ENCODE measurements around the gene CXCL14. TPM values are rescaled to one million over a fixed set of nuclear protein-coding genes. Genes with fewer than 3 reads are reported as not detected.
"Not testable (repeated sequence)": the region's sequence is repeated elsewhere in the genome, so short reads cannot be mapped to it uniquely, and the experiment has no call there.

CXCL14 gene
- total RNA-seq, 1 experiment from 2014 or later = not detected

GRCh38 chr5:135534609-135535419, 44.0 kb downstream of the CXCL14 start:
- BruUV-seq (replicated peaks) = no TSS peak
- POLR2A ChIA-PET (ENCODE audit: low non-redundant PET) = no interaction called here
- H3K9me3 ChIP-seq (ENCODE audit: low read depth, low read length, poor library complexity, severe bottlenecking) = no peaks in the 10 kb centered on the region
- intact Hi-C loops (cut with micrococcal nuclease; ENCODE audit: unreplicated experiment) = no loop called here
- H3K27me3 ChIP-seq (replicated peaks; ENCODE audit: insufficient read depth, low read depth, low read length, poor library complexity) = peaks cover 98% of the 10 kb centered on the region
- no peak for DNase-seq (ENCODE audit: low spot score)
- no peak overlapping the region for H3K27ac ChIP-seq (ENCODE audit: low read depth, low read length, poor library complexity, severe bottlenecking)
- H3K4me1 ChIP-seq (ENCODE audit: insufficient read depth, low read length, poor library complexity, severe bottlenecking) = no peaks in the 10 kb centered on the region
- no peak overlapping the region for H3K4me3 ChIP-seq (ENCODE audit: low read depth, low read length, poor library complexity, severe bottlenecking)
- TF ChIP-seq, protein P1, sequence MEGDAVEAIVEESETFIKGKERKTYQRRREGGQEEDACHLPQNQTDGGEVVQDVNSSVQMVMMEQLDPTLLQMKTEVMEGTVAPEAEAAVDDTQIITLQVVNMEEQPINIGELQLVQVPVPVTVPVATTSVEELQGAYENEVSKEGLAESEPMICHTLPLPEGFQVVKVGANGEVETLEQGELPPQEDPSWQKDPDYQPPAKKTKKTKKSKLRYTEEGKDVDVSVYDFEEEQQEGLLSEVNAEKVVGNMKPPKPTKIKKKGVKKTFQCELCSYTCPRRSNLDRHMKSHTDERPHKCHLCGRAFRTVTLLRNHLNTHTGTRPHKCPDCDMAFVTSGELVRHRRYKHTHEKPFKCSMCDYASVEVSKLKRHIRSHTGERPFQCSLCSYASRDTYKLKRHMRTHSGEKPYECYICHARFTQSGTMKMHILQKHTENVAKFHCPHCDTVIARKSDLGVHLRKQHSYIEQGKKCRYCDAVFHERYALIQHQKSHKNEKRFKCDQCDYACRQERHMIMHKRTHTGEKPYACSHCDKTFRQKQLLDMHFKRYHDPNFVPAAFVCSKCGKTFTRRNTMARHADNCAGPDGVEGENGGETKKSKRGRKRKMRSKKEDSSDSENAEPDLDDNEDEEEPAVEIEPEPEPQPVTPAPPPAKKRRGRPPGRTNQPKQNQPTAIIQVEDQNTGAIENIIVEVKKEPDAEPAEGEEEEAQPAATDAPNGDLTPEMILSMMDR (conservative IDR thresholded peaks at IDR 0.05; ENCODE audit: low read depth, low read length) = no peak
- TF ChIP-seq EZH2 (IDR thresholded peaks at IDR 0.05; ENCODE audit: borderline replicate concordance, low read depth, low read length, poor library complexity, severe bottlenecking) = peak; percentile 71
- no peaks in the 10 kb centered on the region for H3K36me3 ChIP-seq (ENCODE audit: insufficient read depth, low read length, poor library complexity, severe bottlenecking)
- CTCF ChIA-PET = no interaction called here

- intact Hi-C loops (cut with micrococcal nuclease; ENCODE audit: unreplicated experiment) = no loop called here
- no peak overlapping the region for H3K27ac ChIP-seq (ENCODE audit: low read depth, low read length, poor library complexity, severe bottlenecking)
- H3K27me3 ChIP-seq (replicated peaks; ENCODE audit: insufficient read depth, low read depth, low read length, poor library complexity) = peaks cover 99% of the 10 kb centered on the region
- H3K4me3 ChIP-seq (ENCODE audit: low read depth, low read length, poor library complexity, severe bottlenecking) = no peak overlapping the region
- CTCF ChIA-PET = interaction anchor here (0.7 kb wide), 1 partner anchor 67 kb away, joined by 3 read pairs; no protein-coding TSS in a partner anchor
- TF ChIP-seq, protein P1 (conservative IDR thresholded peaks at IDR 0.05; ENCODE audit: low read depth, low read length) = no peak
- no peak for TF ChIP-seq EZH2 (IDR thresholded peaks at IDR 0.05; ENCODE audit: borderline replicate concordance, low read depth, low read length, poor library complexity, severe bottlenecking)
- H3K9me3 ChIP-seq (ENCODE audit: low read depth, low read length, poor library complexity, severe bottlenecking) = no peaks in the 10 kb centered on the region
- no TSS peak for BruUV-seq (replicated peaks)
- no peaks in the 10 kb centered on the region for H3K36me3 ChIP-seq (ENCODE audit: insufficient read depth, low read length, poor library complexity, severe bottlenecking)
- POLR2A ChIA-PET (ENCODE audit: low non-redundant PET) = interaction anchor here (0.5 kb wide), 1 partner anchor 200 kb away, joined by 3 read pairs; no protein-coding TSS in a partner anchor
- no peak for DNase-seq (ENCODE audit: low spot score)
- no peaks in the 10 kb centered on the region for H3K4me1 ChIP-seq (ENCODE audit: insufficient read depth, low read length, poor library complexity, severe bottlenecking)
Observed at GRCh38 chr5:135533794-135534193, 45.0 kb downstream of the CXCL14 start.

DNA sequence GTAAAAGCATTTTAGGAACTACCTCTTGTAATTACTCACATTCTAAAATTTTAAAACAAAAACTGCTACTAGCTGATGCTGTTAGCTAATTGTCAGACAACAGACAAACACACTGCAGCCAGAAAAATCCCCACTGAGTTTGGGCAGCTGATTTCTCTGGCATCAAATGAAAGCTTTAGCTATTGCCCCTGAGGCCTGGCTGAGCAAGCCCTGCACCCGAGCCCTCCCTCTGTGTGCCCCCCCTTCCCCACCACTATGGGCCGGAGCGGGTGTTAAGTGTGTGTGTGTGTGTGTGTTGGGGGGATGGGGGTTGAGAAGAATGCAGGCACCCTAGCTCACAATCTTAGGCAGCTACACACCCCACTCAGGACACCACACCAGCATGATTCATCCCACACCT, 45.5 kb downstream of the CXCL14 start:
- H3K36me3 ChIP-seq (ENCODE audit: insufficient read depth, low read length, poor library complexity, severe bottlenecking) = no peaks in the 10 kb centered on the region
- BruUV-seq (replicated peaks) = no TSS peak
- H3K27me3 ChIP-seq (replicated peaks; ENCODE audit: insufficient read depth, low read depth, low read length, poor library complexity) = peaks cover 99% of the 10 kb centered on the region
- no peak for TF ChIP-seq EZH2 (IDR thresholded peaks at IDR 0.05; ENCODE audit: borderline replicate concordance, low read depth, low read length, poor library complexity, severe bottlenecking)
- TF ChIP-seq, protein P1 (conservative IDR thresholded peaks at IDR 0.05; ENCODE audit: low read depth, low read length) = no peak
- POLR2A ChIA-PET (ENCODE audit: low non-redundant PET) = interaction anchor here (0.5 kb wide), 1 partner anchor 201 kb away, joined by 3 read pairs; no protein-coding TSS in a partner anchor
- CTCF ChIA-PET = no interaction called here
- intact Hi-C loops (cut with micrococcal nuclease; ENCODE audit: unreplicated experiment) = no loop called here
- no peak overlapping the region for H3K27ac ChIP-seq (ENCODE audit: low read depth, low read length, poor library complexity, severe bottlenecking)
- no peak overlapping the region for H3K4me3 ChIP-seq (ENCODE audit: low read depth, low read length, poor library complexity, severe bottlenecking)
- no peaks in the 10 kb centered on the region for H3K4me1 ChIP-seq (ENCODE audit: insufficient read depth, low read length, poor library complexity, severe bottlenecking)
- no peaks in the 10 kb centered on the region for H3K9me3 ChIP-seq (ENCODE audit: low read depth, low read length, poor library complexity, severe bottlenecking)
- no peak for DNase-seq (ENCODE audit: low spot score)

DNA sequence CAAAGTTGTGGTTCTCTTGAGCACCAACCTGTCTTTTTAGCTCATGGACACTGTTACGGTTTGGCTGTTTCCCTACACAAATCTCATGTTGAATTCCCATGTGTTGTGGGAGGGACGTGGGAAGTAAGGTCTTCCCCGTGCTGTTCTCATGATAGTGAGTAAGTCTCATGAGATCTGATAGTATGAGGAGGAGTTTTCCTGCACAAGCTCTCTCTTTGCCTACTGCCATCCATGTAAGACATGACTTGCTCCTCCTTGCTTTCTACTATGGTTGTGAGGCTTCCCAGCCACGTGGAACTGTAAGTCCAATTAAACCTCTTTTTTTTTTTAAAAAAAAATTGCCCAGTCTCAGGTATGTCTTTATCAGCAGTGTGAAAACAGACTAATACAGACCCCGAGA, 49.2 kb downstream of the CXCL14 start:
- H3K36me3 ChIP-seq (ENCODE audit: insufficient read depth, low read length, poor library complexity, severe bottlenecking); H3K27ac ChIP-seq (ENCODE audit: low read depth, low read length, poor library complexity, severe bottlenecking); intact Hi-C loops (cut with micrococcal nuclease; ENCODE audit: unreplicated experiment); BruUV-seq (replicated peaks); H3K4me3 ChIP-seq (ENCODE audit: low read depth, low read length, poor library complexity, severe bottlenecking); H3K9me3 ChIP-seq (ENCODE audit: low read depth, low read length, poor library complexity, severe bottlenecking); H3K4me1 ChIP-seq (ENCODE audit: insufficient read depth, low read length, poor library complexity, severe bottlenecking); POLR2A ChIA-PET (ENCODE audit: low non-redundant PET); CTCF ChIA-PET; DNase-seq (ENCODE audit: low spot score): not testable (repeated sequence)
- H3K27me3 ChIP-seq (replicated peaks; ENCODE audit: insufficient read depth, low read depth, low read length, poor library complexity) = peaks cover 92% of the 10 kb centered on the region
